ENCODE results near the gene AGPAT1.

Gene AGPAT1

DNA sequence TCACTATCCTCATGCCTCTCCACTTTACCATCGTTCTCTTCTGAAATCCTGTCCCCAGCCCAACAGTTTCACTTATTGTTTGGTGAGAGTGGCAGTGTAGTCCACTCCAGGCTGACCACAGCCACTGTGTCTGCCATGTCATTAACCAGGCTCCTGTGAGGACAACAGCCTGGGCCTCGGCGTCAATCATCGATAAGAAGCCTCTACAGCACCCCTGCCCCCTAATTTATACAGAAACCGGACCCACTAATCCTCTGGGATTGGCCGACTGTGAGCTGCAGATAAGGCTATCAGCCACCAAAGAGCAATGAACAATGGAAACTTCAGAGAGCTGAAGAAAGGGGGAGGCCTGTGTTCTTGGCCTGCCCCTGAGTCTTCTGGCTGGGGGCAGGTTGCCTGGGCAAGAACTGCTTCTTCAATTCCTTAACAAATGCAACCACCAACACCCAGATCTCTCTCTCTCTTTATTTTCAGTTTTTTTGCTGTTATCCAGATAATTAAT is 8.1 kb downstream of the AGPAT1 start:
- peak; percentile 99 for DNase-seq

DNA sequence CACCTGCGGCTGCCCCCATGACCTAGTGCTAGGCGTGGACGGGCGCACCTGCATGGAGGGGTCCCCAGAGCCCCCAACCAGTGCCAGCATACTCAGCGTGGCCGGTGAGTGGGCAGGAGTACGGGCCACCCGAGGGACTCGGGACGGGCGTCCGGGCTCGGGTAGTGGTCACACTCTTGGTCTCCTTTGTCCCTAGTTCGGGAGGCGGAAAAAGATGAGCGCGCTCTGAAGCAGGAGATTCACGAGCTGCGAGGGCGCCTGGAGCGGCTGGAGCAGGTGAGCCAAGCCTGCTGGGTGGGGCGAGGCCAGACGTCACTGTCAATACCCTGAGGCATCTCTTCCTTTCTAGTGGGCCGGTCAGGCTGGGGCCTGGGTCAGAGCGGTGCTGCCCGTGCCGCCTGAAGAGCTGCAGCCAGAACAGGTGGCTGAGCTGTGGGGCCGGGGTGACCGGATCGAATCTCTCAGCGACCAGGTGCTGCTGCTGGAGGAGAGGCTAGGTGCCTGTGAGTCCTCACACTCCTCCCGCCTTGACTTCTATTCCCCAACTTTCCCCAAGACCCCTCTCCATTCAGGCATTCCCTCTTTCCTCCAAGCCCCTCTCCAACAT is 8.6 kb downstream of the AGPAT1 start:
- DNase-seq = no peak

DNA sequence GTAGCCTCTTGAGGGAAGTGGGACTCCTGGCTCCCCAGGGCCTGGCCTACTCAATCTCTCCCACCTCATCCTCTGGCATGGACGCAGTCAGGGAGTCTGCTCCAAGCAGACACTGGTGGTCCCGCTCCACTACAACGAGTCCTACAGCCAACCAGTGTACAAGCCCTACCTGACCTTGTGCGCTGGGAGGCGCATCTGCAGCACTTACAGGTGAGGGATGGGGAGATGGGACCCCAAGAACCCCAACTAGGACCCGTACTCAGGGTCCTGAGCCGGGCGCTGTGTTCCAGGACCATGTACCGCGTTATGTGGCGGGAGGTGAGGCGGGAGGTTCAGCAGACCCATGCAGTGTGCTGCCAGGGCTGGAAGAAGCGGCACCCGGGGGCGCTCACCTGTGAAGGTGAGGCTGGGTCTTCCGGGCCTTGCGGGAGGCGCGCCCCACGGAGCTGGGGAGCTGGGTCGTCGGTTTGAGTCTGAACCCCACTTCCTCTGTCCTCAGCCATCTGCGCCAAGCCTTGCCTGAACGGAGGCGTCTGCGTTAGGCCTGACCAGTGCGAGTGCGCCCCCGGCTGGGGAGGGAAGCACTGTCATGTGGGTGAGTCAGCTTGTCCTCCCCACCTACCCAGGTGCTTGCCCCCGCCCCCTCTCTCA is 9.3 kb downstream of the AGPAT1 start:
- no peak for DNase-seq

DNA sequence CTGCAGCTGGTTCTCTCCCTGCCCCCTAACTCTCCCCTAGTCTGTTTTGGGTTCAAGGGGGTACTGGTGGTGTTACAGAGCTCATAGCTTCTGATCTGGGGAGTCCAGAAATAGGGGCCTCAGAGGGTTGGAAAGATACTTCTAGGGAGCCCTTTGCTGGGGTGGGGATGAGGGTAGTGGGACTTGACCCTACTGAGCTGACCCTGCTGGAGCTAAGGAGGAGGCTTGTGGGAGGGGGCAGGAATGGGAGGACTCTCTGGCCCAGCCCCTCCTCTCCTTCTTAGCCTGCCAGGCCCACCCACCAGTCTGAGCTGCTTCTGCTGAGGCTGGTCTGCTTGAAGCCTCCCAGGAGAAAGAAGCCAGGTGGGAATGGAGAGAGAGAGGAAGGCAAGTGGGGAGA is 11.6 kb downstream of the AGPAT1 start, which contains the start of gene EGFL8:
EGFL8 (plus strand) TSS at position 301 of the 400 bp plus-strand sequence. CDS start 1,571 bp downstream, outside the sequence.
- no peak for DNase-seq

DNA sequence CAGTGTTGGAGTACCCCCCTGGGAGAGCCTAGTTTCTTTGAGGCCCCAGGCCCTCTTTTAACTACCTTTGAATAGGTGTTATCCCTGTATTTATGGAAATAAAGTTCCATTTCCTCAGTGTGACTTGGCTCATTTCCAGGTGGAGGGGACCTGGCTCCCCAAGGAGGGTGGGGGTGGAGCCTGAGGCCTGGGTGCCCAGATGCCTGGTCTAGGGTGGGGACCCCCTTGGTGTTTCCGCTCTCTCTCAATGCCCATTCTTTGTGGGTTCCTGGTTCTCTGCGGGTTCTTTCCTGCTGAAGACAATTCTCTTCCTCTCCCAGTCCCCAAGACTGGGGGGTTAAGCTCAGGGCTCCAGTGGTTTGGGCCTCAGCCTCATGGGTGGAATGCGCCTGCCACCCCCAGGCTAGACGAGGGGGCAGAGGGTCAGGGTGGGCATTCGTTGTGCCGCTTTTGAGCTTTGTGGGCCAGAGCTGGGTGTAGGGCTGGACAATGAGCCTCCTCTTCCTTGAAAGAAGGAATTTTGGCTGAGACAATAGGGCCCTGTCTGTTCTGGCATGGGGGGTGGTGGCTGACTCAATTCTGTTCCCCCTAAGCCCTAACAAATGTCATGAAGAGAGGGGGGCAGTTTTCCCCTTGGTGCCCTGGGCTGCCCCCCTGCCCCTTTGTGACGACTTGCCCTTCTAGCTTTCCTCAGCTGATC is 12.2 kb downstream of the AGPAT1 start:
- DNase-seq = no peak

DNA sequence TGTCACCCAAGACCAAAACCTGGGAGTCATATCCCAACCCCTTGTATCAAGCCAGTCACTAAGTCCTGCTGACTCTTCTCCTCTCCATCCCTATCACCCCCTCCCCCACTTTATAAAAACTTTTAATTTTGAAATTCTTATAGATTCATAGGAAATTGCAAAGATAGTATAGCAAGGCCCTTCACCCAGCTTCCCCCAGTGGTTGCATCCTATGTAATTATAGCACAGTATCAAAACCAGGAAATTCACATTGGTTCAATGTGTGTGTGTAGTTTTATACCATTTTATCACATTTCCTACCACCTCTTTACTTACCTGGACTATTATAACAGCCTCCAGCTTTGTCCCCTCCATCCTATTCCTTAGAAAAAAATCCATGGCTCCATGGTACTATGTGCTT is 17.8 kb downstream of the AGPAT1 start:
- no peak for DNase-seq

DNA sequence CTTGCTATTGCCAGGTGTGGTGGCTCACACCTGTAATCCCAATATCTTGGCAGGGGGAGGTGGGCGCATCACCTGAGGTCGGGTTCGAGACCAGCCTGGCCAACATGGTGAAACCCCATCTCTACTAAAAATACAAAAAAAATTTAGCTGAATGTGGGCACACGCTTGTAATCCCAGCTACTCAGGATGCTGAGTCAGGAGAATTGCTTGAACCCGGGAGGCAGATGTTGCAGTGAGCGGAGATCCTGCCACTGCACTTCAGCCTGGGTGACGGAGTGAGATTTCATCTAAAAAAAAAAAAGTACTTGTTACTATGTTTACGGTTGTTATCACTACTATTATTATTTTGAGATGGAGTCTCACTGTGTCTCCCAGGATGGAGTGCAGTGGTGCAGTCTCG is 19.0 kb downstream of the AGPAT1 start:
- DNase-seq = no peak

DNA sequence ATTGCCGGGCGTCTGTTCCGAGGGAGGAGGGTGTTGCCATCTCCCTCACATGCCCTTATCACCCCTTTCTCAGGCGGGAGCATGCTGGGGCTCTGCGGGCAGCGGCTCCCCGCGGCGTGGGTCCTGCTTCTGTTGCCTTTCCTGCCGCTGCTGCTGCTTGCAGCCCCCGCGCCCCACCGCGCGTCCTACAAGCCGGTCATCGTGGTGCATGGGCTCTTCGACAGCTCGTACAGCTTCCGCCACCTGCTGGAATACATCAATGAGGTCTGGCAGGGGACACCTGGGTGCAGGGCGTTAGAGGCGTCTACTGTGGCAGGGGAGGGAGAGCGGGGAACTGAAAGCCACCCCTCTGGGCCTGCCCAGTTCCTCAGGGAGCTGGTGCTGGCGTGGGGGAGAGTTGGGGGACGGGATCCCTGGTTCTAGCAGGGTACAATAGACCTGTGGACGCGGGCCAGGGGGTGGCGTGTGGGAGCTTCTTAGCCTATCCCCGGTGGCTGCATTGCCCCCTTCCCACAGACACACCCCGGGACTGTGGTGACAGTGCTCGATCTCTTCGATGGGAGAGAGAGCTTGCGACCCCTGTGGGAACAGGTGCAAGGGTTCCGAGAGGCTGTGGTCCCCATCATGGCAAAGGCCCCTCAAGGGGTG is 21.2 kb downstream of the AGPAT1 start:
- peak; percentile 88 for DNase-seq

DNA sequence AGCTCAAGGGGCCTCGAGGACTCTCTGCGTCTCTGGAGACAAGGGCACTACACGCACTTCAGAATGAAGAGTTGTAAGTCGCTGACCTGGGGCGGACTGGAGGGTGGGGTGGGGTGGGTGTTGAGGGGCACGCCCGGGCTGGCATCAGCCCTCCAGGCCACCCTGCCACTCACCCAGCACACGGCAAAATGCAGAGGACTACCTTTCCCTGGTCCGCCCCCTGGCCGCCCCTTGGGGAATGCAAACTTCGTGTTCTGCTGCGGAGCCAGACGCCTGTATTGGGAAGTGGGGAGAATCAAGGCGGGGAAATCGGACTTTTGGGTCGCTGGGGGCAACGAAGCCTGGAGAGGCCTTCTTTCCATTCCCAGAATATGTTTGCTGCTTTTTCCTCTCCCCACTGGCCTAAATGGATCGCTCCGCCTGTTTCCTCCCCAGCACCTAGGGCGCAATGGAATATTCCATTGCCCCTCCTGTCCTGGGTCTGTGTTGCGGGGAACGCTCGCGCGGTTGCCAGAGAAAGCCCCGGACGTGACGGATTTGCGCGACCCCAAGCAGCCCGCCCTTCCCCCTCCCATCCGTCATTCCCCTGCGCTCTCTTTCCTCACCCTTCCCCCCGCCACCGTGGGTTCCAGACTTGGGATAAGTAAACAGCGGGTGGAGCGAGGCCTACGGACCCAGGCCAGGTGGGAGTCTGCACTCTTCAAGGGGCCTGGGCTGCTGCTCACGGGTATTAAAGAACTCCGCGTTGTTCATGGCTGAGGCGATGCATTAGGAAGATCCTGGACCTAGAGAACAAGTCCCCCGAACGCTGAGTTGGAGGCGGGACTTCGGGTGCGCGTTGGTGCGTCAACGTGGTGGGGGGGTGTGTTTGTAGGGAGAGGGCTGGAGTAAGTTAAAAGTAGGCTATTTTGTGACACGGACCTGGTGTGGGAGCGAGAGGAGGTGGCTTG is 22.0 kb downstream of the AGPAT1 start, which contains the start of gene PPT2:
PPT2 (plus strand) TSS at position 578 of the 950 bp plus-strand sequence. CDS start 454 bp downstream, outside the sequence.
- peak; percentile 97 for DNase-seq

DNA sequence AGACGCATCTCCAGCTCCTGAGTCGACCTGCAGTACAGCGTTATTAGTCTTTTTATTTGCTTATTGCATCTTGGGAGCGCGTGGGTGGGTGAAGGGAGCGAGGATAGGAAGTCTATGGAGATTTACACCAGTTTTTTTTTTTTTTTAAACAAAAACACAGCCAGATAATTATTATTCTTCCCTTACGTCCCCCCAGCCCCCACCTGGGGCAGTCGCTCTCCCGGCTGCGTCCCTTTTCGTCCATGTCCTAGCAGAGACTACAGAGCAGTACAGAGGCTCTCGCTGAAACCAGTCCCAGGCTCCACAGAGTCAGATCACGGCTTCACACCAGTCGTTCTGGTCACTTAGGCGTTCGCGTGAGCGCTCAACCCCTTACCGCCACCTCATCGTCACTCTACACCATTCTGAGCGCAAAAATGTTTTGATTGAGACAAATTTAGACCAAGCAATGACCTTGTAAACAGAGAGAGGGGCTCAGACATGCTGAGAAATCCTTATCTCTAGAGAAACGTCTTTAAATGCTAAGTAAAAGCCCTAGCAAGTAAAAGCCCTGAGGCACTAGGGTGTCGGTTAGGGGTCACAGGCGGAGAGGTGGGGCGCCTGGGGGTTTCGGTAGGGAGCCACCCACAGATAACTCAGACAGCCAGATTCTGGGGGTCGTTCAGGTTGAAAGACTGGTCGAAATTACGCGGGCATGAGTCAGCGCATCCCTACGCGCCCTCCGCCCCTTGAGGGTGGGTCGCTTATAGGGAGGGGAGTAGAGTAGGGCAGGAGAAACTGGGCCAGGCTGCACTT is 22.9 kb downstream of the AGPAT1 start:
- peak; percentile 84 for DNase-seq

DNA sequence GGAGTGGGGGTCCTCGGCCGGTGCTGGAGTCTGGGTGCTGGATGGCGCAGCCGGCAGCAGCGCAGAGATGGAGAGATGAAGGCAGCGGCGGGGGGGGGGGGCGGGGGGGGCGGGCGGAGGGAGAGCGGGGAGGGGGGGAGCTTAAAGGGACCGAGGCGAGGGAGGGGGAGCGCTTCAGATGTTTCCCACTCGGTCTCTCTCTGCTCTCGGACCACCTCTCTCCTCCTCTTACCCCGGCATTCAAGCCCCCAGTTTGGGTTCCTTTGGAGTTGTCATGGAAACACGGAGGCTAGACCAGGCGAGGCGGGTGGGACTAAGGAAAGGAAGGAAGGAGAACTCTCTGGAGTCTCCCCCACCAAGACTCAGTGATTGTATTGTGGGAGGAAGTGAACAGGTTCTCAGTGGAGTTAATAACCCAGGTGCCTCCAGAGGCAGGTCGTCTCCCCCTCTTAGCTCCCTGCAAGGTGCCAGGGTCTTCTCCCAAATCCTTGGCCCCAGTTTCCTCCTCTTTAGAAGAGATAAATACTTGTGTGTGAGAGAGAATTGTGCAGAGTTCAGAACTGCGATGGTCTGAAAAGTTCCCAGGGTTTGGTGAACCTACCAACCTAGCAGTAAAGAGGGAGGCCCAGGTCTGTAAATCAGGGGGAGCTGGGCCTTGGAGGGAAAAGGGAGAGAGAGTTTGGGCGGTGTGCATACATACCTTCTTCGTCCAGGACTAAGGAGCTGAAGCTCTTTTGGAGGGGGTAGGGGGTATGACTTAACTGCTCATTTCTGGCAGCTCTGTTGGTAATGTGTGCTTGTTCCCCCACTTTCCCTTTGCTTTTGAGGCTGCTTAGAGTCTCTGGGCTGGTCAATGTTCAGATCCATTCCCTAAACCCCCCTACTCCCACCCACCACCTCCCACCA is 23.8 kb downstream of the AGPAT1 start, which contains the start of gene PRRT1:
PRRT1 (minus strand) TSS at position 77 of the 906 bp plus-strand sequence. CDS start 112 bp downstream, outside the sequence.
- no peak for DNase-seq

DNA sequence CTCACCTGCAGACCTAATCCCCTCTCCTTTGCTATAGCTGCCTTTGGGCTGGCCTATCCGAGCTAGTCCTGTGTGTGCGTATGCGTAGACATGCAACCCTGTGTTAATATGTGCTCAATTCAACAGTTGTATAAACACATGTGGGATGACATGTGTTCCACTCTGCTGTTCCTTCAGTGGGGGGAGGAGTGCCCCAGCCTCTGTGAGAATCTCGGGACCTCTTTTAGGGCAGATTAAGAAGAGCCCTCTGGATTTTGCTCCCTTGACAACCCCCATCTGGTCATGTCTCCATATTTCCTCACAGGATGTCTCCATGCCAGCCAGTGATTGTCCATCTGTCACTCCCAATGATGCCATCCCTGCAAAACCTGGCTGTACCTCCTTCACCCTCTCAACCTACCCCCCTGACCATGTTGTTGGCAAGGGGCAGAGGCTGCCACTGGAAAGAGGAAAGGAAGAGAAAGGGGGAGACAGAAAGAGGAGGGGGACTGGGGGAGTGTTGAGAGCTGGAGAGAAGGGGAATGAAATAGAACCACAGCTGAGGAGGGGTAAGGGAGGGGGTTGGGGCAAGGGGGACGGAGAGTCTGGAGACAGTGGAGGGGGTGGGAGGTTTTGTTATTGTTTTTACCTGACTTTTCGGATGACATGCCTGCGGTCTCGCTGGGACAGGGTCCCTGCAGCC is 24.6 kb downstream of the AGPAT1 start:
- no peak for DNase-seq

DNA sequence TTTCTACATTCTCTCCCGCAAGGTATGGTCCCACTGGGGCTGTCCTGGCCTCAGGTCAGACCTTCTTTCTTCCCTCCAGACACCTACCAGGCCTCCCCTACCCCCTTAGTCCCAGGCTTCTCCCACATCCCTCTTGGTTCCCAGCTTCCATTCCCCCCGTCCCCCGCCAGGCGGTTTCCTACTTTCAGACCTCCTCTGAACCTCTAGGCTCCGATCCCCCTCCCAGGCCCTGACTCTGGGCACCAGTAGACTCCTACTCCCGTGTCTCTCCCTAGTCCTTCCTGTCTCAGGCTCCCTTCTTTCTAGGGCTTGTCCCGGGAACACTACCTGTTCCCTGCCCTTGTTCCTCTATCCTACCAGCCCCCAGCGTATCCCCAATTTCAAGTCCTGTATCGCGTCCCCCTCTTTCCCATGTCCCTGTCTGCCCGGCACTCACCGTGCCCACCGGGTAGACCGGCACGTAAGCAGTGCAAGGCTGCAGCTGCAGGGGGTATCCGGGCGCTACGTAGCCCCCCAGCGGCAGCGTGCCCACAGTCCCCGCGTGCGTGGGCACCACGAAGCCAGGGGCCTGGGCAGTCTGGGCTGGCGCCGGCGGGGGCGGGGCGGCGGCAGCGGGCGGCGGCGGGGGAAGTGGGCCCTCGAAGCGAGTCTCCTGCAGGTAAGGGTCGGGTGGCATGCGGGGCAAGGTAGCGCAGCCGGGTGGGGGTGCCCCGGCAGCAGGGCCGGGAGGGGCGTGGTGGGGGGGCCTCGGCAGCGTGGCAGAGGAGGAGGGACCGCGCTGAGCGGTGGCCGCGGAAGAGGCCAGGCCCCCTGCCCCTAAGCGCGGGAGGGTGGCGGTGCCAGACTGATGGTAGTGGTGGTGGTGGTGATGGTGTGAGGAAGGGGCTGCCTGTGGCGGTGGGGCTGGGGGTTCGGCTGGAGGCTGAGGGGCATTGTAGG is 25.7 kb downstream of the AGPAT1 start:
- DNase-seq = no peak

DNA sequence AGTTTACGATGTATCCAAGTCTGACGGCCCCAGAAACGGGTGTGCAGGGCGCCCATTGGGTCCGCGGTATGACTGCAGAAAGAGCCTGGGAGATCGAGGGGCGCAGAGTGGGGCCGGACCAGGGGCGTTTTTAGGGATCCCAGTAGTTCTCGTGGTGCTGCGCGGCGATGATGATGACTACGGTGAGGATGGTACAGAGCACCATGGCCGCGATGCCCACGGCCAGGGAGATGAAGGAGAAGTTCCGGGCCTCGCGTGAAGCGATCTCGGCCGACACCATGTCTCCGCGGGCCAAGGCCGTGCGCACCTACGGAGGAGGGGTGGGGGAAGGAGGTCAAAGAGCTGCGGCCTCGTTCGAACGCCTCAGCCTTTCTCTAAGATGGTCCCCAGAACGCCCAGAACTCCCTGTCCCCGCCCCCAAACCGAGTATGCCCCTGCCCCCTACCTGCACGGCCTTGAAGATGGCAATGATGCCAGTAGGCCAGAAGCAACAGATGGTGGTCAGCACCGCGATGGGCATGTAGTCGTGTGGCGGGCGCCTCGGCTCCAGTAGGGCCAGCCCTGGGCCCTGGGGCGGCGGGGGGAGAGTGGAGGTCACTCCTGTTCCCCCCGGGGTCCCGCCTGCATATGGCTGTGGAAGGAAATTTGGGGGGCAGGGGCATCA is 26.7 kb downstream of the AGPAT1 start:
- DNase-seq = no peak

DNA sequence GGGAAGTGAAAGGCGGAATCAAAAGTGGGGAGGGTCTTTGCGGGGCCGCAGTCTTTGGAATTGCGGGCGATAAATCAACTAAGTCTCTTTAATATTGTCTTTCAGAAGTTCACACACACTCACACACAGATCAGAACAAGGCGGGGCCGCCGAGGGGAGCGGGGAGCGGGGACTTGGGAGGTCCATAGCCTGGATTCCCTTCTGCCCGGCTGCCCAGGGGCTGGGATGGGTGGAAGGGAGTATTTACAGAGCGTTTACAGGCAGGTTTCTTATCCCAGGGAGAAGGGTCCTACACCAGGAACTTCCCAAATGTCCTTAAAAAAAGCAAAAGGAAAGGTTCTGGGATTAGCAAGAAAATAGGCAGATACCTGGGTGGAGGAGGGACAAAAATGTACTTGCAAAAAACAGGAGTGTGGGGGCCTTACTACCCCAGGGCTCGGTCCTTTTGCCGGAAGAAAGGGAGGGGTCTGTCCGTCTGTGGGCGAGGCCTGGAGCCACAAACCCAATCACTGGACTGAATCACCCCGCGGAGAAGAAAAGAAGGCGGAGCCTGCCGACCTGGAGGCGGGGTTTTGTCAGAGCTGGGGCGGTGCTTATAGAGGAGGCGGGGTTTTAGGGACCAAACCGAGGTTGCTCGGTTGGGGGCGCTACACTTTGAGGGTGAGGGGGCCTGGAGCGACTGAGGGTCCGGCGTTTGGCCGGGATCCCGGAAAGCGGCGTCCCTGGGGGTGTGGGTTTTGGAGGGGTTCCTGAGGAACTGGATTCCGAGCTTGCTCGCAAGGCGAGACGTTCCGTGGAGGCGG is 27.4 kb downstream of the AGPAT1 start:
- no peak for DNase-seq

DNA sequence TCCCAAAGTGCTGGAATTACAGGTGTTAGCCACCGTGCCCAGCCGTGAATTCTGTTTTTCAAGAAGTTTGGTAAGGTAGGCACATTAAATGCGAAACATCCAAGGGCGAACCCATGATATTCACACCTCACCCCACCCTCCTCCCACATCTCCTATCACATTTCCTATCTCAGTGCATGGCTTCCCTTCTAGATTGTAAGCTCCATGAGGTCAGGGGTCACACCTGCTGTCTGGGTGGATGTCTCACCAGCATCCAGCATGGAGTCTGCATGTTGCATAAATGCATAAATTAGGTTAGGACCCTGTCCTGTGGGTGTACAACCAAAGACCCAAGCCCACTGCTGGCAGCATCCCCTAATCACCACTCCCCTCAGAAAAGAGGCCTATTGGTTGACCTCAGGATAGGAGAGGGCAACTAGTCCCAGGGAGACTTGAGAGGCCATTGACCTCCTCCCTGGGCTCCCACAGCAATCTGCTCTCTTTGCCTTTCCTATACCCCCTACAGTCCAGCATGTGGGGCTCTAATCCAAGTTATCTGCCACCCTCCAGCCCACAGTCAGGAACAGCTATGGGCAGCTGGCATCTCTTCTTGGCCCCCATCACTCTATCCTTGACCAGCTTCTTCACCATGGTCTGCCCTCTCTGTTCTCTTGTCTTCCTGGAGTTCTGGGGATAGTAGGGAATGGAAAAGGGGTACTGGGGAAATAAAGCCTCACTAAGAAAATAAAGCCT is 28.3 kb downstream of the AGPAT1 start:
- DNase-seq = no peak
